Body of pancreas (tissue), 4 donors: ENCODE results near the gene PDLIM1.

Experiments
- CTCF ChIP-seq, 7 experiments: fragments of 450-650 bp in 4 of 7; fragments of 200-600 bp in 3 of 7; sonication (generic) in 3 of 7; IDR thresholded peaks; one replicate each; pipeline ENCODE4 v1.5.1; 2016 to 2019; ENCODE audit warnings: antibody characterized with exemption in 7 of 7
- POLR2A ChIP-seq, 3 donors: fragments of 450-650 bp; IDR thresholded peaks; one replicate each; pipeline ENCODE4 v1.6.1; 2016; ENCODE audit warnings: antibody characterized with exemption in 3 of 3, mild to moderate bottlenecking in 2 of 3

DNA sequence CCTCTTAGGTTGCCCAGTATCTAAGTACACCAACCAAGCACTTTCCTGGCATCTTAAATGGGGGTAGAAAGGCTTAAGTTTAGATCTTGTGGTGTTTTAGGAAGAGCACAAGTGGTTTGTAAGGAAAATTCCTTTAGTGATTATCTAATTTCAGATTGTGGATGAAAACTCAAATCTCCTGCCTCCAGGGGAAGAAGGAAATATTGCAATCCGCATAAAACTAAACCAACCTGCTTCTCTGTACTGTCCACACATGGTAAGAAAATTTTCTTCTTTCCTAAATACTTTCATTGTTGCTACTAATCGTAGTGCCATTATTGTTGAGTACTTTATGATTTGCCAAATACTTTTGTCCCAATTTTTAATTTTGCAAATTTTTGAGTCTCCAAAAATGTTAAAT is 65.7 kb downstream of the PDLIM1 start:
- TF ChIP-seq CTCF (IDR thresholded peaks at IDR 0.05) (no peak), POLR2A (IDR thresholded peaks at IDR 0.05) (no peak)
